Lower leg skin (tissue), 4 donors: ENCODE data around the gene GAGE10. TPM values are rescaled to one million over a fixed set of nuclear protein-coding genes. Genes with fewer than 3 reads are reported as not detected.
A peak's percentile ranks its signal among the peaks of the same experiment; 100 is the strongest.

Experiments used
- DNase-seq, 2 donors: peaks; one replicate each; pipeline ENCODE4 v3.0.0-alpha.2; 2019; ENCODE audit warnings: low spot score in 2 of 2
- H3K4me3 ChIP-seq: fragments of 200-600 bp; sonication (generic); 2 replicates; pipeline ENCODE4 v1.5.1; 2017; ENCODE audit warnings: mild to moderate bottlenecking, low read depth; ENCODE audit not compliant: poor library complexity, severe bottlenecking
- POLR2A ChIP-seq, 2 donors: fragments of 450-650 bp; IDR thresholded peaks; one replicate each; pipeline ENCODE4 v1.6.1; 2016 to 2017; ENCODE audit warnings: antibody characterized with exemption in 2 of 2, mild to moderate bottlenecking in 1 of 2, moderate library complexity in 1 of 2
- WGBS, 2 donors: methylation state at CpG; one replicate each; pipeline ENCODE4 v1.1.5; 2018; 5-methylcytosine and 5-hydroxymethylcytosine counted together
- intact Hi-C: fragments of 100-400 bp; cut with DNase I; formaldehyde crosslinking; loops from one replicate; pipeline ENCODE4 v1.15.0; 2023; ENCODE audit warnings: low total_unique reads
- total RNA-seq, 4 donors: library from RNA; depleted of rRNA; stranded (reverse); fragments of >200 nt; gene quantifications; one replicate each; pipeline ENCODE4 v1.1.0, GENCODE V29; 2016
- TF ChIP-seq, protein P1 (sequence below), 3 donors: fragments of 450-650 bp; IDR thresholded peaks; one replicate each; pipeline ENCODE4 v1.5.1; 2016; ENCODE audit warnings: antibody characterized with exemption in 3 of 3, mild to moderate bottlenecking in 3 of 3, moderate library complexity in 2 of 3

The GAGE10 gene
- total RNA-seq, 4 donors from 2014 or later, result not detected

GRCh38 chrX:49277535-49277830 is 26.0 kb upstream of the GAGE10 start:
- intact Hi-C loops, result no loop called here
- TF ChIP-seq, protein P1, sequence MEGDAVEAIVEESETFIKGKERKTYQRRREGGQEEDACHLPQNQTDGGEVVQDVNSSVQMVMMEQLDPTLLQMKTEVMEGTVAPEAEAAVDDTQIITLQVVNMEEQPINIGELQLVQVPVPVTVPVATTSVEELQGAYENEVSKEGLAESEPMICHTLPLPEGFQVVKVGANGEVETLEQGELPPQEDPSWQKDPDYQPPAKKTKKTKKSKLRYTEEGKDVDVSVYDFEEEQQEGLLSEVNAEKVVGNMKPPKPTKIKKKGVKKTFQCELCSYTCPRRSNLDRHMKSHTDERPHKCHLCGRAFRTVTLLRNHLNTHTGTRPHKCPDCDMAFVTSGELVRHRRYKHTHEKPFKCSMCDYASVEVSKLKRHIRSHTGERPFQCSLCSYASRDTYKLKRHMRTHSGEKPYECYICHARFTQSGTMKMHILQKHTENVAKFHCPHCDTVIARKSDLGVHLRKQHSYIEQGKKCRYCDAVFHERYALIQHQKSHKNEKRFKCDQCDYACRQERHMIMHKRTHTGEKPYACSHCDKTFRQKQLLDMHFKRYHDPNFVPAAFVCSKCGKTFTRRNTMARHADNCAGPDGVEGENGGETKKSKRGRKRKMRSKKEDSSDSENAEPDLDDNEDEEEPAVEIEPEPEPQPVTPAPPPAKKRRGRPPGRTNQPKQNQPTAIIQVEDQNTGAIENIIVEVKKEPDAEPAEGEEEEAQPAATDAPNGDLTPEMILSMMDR (IDR thresholded peaks at IDR 0.05), result no peak
- TF ChIP-seq POLR2A (IDR thresholded peaks at IDR 0.05), result no peak
- 58 to 63% methylated on average over 3 of the region's 3 CpGs for WGBS, 2 donors
- no peak overlapping the region for H3K4me3 ChIP-seq
- no peak for DNase-seq

DNA sequence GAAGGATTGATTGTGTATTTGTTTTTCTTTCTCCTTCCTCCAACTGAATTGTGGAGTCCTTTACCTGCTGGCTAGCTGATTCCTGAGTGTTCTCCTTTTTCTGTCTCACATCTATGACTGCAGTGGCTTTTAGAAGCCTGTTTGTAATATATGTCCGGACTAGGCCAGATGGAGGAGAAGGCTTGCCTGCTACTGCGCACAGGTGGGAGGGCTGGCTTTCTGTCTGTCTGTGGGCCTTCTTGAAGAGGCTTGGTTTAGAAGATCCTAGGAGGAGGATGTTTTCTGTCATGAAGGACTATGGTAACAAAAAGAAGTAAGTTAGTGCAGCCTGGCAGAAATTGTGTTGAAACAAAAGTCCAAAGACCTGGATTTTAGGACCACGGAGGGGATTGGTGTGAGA is 25.4 kb upstream of the GAGE10 start:
- WGBS, 2 donors, result 89 to 93% methylated on average over 3 of the region's 3 CpGs
- no peak for DNase-seq
- no peak for TF ChIP-seq POLR2A (IDR thresholded peaks at IDR 0.05)
- TF ChIP-seq, protein P1 (IDR thresholded peaks at IDR 0.05), result no peak
- H3K4me3 ChIP-seq, result no peak overlapping the region
- intact Hi-C loops, result no loop called here

GRCh38 chrX:49282647-49283011 is 20.8 kb upstream of the GAGE10 start:
- 39 to 42% methylated on average over 11 of the region's 11 CpGs for WGBS, 2 donors

DNA sequence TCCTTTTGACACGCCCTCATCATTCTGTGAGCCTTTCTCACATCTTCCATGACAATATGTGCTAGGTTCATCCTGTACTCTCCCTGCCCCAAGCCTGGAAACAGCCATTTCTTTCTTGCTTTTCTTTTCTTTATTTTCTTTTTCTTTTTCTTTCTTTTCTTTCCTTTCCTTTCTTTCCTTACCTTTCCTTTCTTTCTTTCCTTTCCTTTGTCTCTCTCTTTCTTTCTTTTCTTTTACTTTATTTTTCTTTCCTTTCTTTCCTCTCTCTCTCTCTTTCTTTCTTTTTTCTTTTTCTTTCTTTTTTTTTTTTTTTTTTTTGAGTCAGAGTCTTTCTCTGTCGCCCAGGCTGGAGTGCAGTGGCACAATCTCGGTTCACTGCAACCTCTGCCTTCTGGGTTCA is 19.2 kb upstream of the GAGE10 start:
- intact Hi-C loops, result no loop called here
- 78 to 100% methylated on average over 3 of the region's 3 CpGs for WGBS, 2 donors
- no peak overlapping the region for H3K4me3 ChIP-seq
- DNase-seq, result no peak
- no peak for TF ChIP-seq POLR2A (IDR thresholded peaks at IDR 0.05)
- TF ChIP-seq, protein P1 (IDR thresholded peaks at IDR 0.05), result no peak

More at GRCh38 chrX:49282647-49283011, 20.8 kb upstream of the GAGE10 start:
- DNase-seq, result peak in 1 of 2 donors; percentile 57
- no peak overlapping the region for H3K4me3 ChIP-seq
- TF ChIP-seq POLR2A (IDR thresholded peaks at IDR 0.05), result no peak
- TF ChIP-seq, protein P1 (IDR thresholded peaks at IDR 0.05), result no peak
- intact Hi-C loops, result no loop called here

- DNase-seq, result no peak
- TF ChIP-seq, protein P1 (IDR thresholded peaks at IDR 0.05), result no peak
- TF ChIP-seq POLR2A (IDR thresholded peaks at IDR 0.05), result no peak
- H3K4me3 ChIP-seq, result no peak overlapping the region
- 92% methylated on average over 17 of the region's 18 CpGs; no CpG with 5 or more reads in 1 of the 2 donors for WGBS, 2 donors
- intact Hi-C loops, result no loop called here
Measured at GRCh38 chrX:49286136-49286535, 17.3 kb upstream of the GAGE10 start.

DNA sequence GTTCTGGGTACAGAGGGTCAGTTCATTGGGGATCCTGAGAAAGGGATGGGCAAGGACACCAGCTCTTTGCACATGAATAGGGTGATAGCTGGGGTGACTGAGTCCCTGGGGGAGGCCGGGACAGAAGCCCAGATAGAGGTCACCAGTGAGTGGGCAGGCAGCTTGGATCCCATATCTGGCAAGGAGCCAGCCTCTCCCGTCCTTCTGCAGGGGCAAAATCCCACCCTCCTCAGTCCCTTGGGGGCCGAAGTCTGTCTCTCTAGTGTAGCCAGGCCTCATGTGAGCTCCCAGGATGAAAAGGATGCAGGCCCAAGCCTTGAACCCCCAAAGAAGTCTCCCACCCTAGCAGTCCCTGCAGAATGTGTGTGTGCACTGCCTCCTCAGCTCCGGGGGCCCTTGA is 16.9 kb upstream of the GAGE10 start:
- H3K4me3 ChIP-seq, result no peak overlapping the region
- DNase-seq, result peak in 1 of 2 donors; percentile 70
- intact Hi-C loops, result no loop called here
- TF ChIP-seq POLR2A (IDR thresholded peaks at IDR 0.05), result no peak
- TF ChIP-seq, protein P1 (IDR thresholded peaks at IDR 0.05), result no peak
- WGBS, 2 donors, result 80 to 83% methylated on average over 2 to 4 of the region's 4 CpGs
